ENCODE data around the gene RELL1. TPM values are rescaled to one million over a fixed set of nuclear protein-coding genes. Genes with fewer than 3 reads are reported as not detected.

RELL1 gene
- total RNA-seq, 2 donors from 2014 or later: 12.5 to 15.0 TPM

- no peak for DNase-seq
- no peak overlapping the region for H3K27ac ChIP-seq
- H3K36me3 ChIP-seq (replicated peaks in 1 of 2; ENCODE audit: insufficient read depth in 1 of 2, low read depth in 2 of 2): no peaks in the 10 kb centered on the region
- no peaks in the 10 kb centered on the region for H3K27me3 ChIP-seq
- WGBS, 2 donors: 88 to 93% methylated on average over 1 of the region's 1 CpG
- ATAC-seq: no peak
- no peaks in the 10 kb centered on the region for H3K9me3 ChIP-seq
- no peaks in the 10 kb centered on the region for H3K4me1 ChIP-seq
- no peak for TF ChIP-seq CTCF (IDR thresholded peaks at IDR 0.05)
- TF ChIP-seq POLR2A (IDR thresholded peaks at IDR 0.05): no peak
- no peak overlapping the region for H3K4me3 ChIP-seq
- intact Hi-C loops (cut with DNase I): no loop called here
Observed at GRCh38 chr4:37625499-37625898, 60.7 kb downstream of the RELL1 start.

- intact Hi-C loops (cut with DNase I): no loop called here
Observed at GRCh38 chr4:37623940-37624339, 62.2 kb downstream of the RELL1 start.

GRCh38 chr4:37623125-37623524 is 63.1 kb downstream of the RELL1 start:
- Histone ChIP-seq H3K27me3 (no peaks in the 10 kb centered on the region), H3K27ac (no peak overlapping the region), H3K4me3 (no peak overlapping the region), H3K9me3 (no peaks in the 10 kb centered on the region), H3K36me3 (replicated peaks in 1 of 2; ENCODE audit: insufficient read depth in 1 of 2, low read depth in 2 of 2) (no peaks in the 10 kb centered on the region), H3K4me1 (no peaks in the 10 kb centered on the region)
- TF ChIP-seq CTCF (IDR thresholded peaks at IDR 0.05) (no peak), POLR2A (IDR thresholded peaks at IDR 0.05) (no peak)
- no peak for ATAC-seq
- intact Hi-C loops (cut with DNase I): no loop called here
- 84 to 96% methylated on average over 4 of the region's 4 CpGs for WGBS, 2 donors
- no peak for DNase-seq

More at GRCh38 chr4:37623940-37624339, 62.2 kb downstream of the RELL1 start:
- WGBS, 2 donors: 90 to 91% methylated on average over 8 of the region's 8 CpGs
- no peak overlapping the region for H3K4me3 ChIP-seq
- ATAC-seq (no peak), DNase-seq (no peak)
- H3K27me3 ChIP-seq: no peaks in the 10 kb centered on the region
- no peak overlapping the region for H3K27ac ChIP-seq
- no peaks in the 10 kb centered on the region for H3K9me3 ChIP-seq
- TF ChIP-seq CTCF (IDR thresholded peaks at IDR 0.05) (no peak), POLR2A (IDR thresholded peaks at IDR 0.05) (no peak)
- no peaks in the 10 kb centered on the region for H3K36me3 ChIP-seq (replicated peaks in 1 of 2; ENCODE audit: insufficient read depth in 1 of 2, low read depth in 2 of 2)
- no peaks in the 10 kb centered on the region for H3K4me1 ChIP-seq

- no peak overlapping the region for H3K4me3 ChIP-seq
- H3K27me3 ChIP-seq: no peaks in the 10 kb centered on the region
- H3K36me3 ChIP-seq (replicated peaks in 1 of 2; ENCODE audit: insufficient read depth in 1 of 2, low read depth in 2 of 2): no peaks in the 10 kb centered on the region
- H3K4me1 ChIP-seq: no peaks in the 10 kb centered on the region
- ATAC-seq (no peak), DNase-seq (no peak)
- intact Hi-C loops (cut with DNase I): no loop called here
- no peaks in the 10 kb centered on the region for H3K9me3 ChIP-seq
- TF ChIP-seq POLR2A (IDR thresholded peaks at IDR 0.05) (no peak), CTCF (IDR thresholded peaks at IDR 0.05) (no peak)
- H3K27ac ChIP-seq: no peak overlapping the region
Observed at GRCh38 chr4:37620176-37620575, 66.0 kb downstream of the RELL1 start.

- intact Hi-C loops (cut with DNase I): no loop called here
- H3K9me3 ChIP-seq: no peaks in the 10 kb centered on the region
- TF ChIP-seq CTCF (IDR thresholded peaks at IDR 0.05) (no peak), POLR2A (IDR thresholded peaks at IDR 0.05) (no peak)
Observed at GRCh38 chr4:37615720-37616063, 70.5 kb downstream of the RELL1 start.

More at GRCh38 chr4:37615720-37616063, 70.5 kb downstream of the RELL1 start:
- DNase-seq: no peak
- ATAC-seq: no peak
- H3K27ac ChIP-seq: no peak overlapping the region
- WGBS, 2 donors: 86 to 93% methylated on average over 3 of the region's 3 CpGs
- H3K4me1 ChIP-seq: no peaks in the 10 kb centered on the region
- no peaks in the 10 kb centered on the region for H3K27me3 ChIP-seq
- no peak overlapping the region for H3K4me3 ChIP-seq
- H3K36me3 ChIP-seq (replicated peaks in 1 of 2; ENCODE audit: insufficient read depth in 1 of 2, low read depth in 2 of 2): no peaks in the 10 kb centered on the region

All from body of pancreas (tissue), 4 donors.